ENCODE data around the gene TPD52L1.

The TPD52L1 gene

GRCh38 chr6:125304970-125305660 is 151.5 kb downstream of the TPD52L1 start:
- Histone ChIP-seq H3K4me3 (ENCODE audit: low read depth, low read length) (no peak overlapping the region), H3K36me3 (ENCODE audit: control insufficient read depth, insufficient read depth, low read length) (no peaks in the 10 kb centered on the region), H3K4me1 (ENCODE audit: control insufficient read depth, insufficient read depth, low read length) (no peaks in the 10 kb centered on the region), H3K27me3 (ENCODE audit: control insufficient read depth, insufficient read depth, low read length) (no peaks in the 10 kb centered on the region), H3K9ac (ENCODE audit: low read depth, low read length) (no peak overlapping the region), H3K9me3 (ENCODE audit: control insufficient read depth, insufficient read depth, low read length) (no peaks in the 10 kb centered on the region)

GRCh38 chr6:125306756-125307149 is 153.2 kb downstream of the TPD52L1 start:
- Histone ChIP-seq H3K36me3 (ENCODE audit: control insufficient read depth, insufficient read depth, low read length) (no peaks in the 10 kb centered on the region), H3K4me1 (ENCODE audit: control insufficient read depth, insufficient read depth, low read length) (no peaks in the 10 kb centered on the region), H3K4me3 (ENCODE audit: low read depth, low read length) (no peak overlapping the region), H3K27me3 (ENCODE audit: control insufficient read depth, insufficient read depth, low read length) (no peaks in the 10 kb centered on the region), H3K9ac (ENCODE audit: low read depth, low read length) (no peak overlapping the region), H3K9me3 (ENCODE audit: control insufficient read depth, insufficient read depth, low read length) (no peaks in the 10 kb centered on the region)

- H3K9ac ChIP-seq (ENCODE audit: low read depth, low read length) = no peak overlapping the region
- H3K9me3 ChIP-seq (ENCODE audit: control insufficient read depth, insufficient read depth, low read length) = no peaks in the 10 kb centered on the region
- H3K4me1 ChIP-seq (ENCODE audit: control insufficient read depth, insufficient read depth, low read length) = no peaks in the 10 kb centered on the region
- no peak overlapping the region for H3K4me3 ChIP-seq (ENCODE audit: low read depth, low read length)
- no peaks in the 10 kb centered on the region for H3K27me3 ChIP-seq (ENCODE audit: control insufficient read depth, insufficient read depth, low read length)
- no peaks in the 10 kb centered on the region for H3K36me3 ChIP-seq (ENCODE audit: control insufficient read depth, insufficient read depth, low read length)
Observed at GRCh38 chr6:125307150-125307838, 153.7 kb downstream of the TPD52L1 start.

- Histone ChIP-seq H3K27me3 (ENCODE audit: control insufficient read depth, insufficient read depth, low read length) (no peaks in the 10 kb centered on the region), H3K9ac (ENCODE audit: low read depth, low read length) (no peak overlapping the region), H3K4me1 (ENCODE audit: control insufficient read depth, insufficient read depth, low read length) (no peaks in the 10 kb centered on the region), H3K4me3 (ENCODE audit: low read depth, low read length) (no peak overlapping the region), H3K9me3 (ENCODE audit: control insufficient read depth, insufficient read depth, low read length) (no peaks in the 10 kb centered on the region), H3K36me3 (ENCODE audit: control insufficient read depth, insufficient read depth, low read length) (no peaks in the 10 kb centered on the region)
Observed at GRCh38 chr6:125307964-125308615, 154.5 kb downstream of the TPD52L1 start.

- H3K36me3 ChIP-seq (ENCODE audit: control insufficient read depth, insufficient read depth, low read length) = no peaks in the 10 kb centered on the region
- no peaks in the 10 kb centered on the region for H3K27me3 ChIP-seq (ENCODE audit: control insufficient read depth, insufficient read depth, low read length)
- H3K4me1 ChIP-seq (ENCODE audit: control insufficient read depth, insufficient read depth, low read length) = peaks cover 4% of the 10 kb centered on the region
- H3K4me3 ChIP-seq (ENCODE audit: low read depth, low read length) = no peak overlapping the region
- H3K9ac ChIP-seq (ENCODE audit: low read depth, low read length) = no peak overlapping the region
- H3K9me3 ChIP-seq (ENCODE audit: control insufficient read depth, insufficient read depth, low read length) = no peaks in the 10 kb centered on the region
Observed at GRCh38 chr6:125310994-125311649, 157.5 kb downstream of the TPD52L1 start.

GRCh38 chr6:125312478-125312877 is 158.9 kb downstream of the TPD52L1 start:
- Histone ChIP-seq H3K4me3 (ENCODE audit: low read depth, low read length) (no peak overlapping the region), H3K27me3 (ENCODE audit: control insufficient read depth, insufficient read depth, low read length) (no peaks in the 10 kb centered on the region), H3K9me3 (ENCODE audit: control insufficient read depth, insufficient read depth, low read length) (no peaks in the 10 kb centered on the region), H3K36me3 (ENCODE audit: control insufficient read depth, insufficient read depth, low read length) (no peaks in the 10 kb centered on the region), H3K9ac (ENCODE audit: low read depth, low read length) (no peak overlapping the region), H3K4me1 (ENCODE audit: control insufficient read depth, insufficient read depth, low read length) (peaks cover 4% of the 10 kb centered on the region)

GRCh38 chr6:125312950-125313349 is 159.4 kb downstream of the TPD52L1 start:
- no peaks in the 10 kb centered on the region for H3K9me3 ChIP-seq (ENCODE audit: control insufficient read depth, insufficient read depth, low read length)
- peaks cover 4% of the 10 kb centered on the region for H3K4me1 ChIP-seq (ENCODE audit: control insufficient read depth, insufficient read depth, low read length)
- H3K4me3 ChIP-seq (ENCODE audit: low read depth, low read length) = no peak overlapping the region
- H3K27me3 ChIP-seq (ENCODE audit: control insufficient read depth, insufficient read depth, low read length) = no peaks in the 10 kb centered on the region
- H3K9ac ChIP-seq (ENCODE audit: low read depth, low read length) = no peak overlapping the region
- no peaks in the 10 kb centered on the region for H3K36me3 ChIP-seq (ENCODE audit: control insufficient read depth, insufficient read depth, low read length)
